ENCODE measurements around the gene CARD9.
A peak's percentile ranks its signal among the peaks of the same experiment; 100 is the strongest.

The CARD9 gene

DNA sequence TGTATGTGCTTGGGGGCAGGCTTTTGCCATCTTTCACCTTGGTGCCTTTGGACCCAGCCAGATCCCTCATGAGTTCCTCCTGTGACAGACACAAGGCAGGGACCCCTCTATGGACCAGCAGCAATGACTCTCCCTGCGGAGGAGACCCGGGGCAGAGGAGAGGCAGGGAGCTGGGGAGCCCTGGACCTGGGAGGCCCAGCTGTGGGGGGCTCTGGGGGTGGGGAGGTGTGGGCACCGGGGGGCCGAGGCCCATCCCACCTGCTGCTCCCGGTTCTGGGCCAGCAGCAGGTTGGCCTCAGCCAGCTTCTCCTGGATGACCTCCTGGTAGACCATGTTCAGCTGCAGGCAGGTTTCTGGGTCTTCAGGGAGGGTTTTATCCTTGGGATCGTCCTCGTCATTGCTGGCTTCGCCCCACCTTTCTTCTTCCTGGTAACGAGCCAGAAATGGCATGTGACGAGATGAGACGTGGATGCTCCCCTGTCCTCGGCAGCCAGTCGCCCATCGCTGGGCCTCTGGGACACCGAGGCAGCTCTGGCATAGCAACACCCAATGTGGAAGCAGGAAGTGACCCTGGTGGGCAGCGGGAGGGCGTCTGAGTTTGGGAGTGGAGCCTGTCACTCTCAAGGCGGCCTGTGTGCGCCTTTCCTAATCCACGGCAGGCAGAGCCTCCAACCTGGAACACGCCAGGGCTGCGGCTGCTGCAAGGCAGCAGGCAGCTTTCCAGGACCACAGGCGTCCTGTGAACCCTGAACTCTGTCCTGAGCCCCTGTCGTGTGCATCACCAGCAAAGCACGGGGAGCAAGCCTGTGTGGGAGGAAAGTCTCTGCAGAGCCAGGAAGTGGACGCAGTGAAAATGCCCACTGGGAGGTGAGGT lies 22.1 kb upstream of the CARD9 start:
- Mint-ChIP-seq H3K36me3 (ENCODE audit: low read depth) (peaks cover 43% of the 10 kb centered on the region), H3K27me3 (no peaks in the 10 kb centered on the region), H3K27ac (no peak overlapping the region), H3K4me1 (peaks cover 14% of the 10 kb centered on the region), H3K4me3 (no peak overlapping the region), H3K9me3 (no peaks in the 10 kb centered on the region)
- DNase-seq (no peak), ATAC-seq (no peak)

DNA sequence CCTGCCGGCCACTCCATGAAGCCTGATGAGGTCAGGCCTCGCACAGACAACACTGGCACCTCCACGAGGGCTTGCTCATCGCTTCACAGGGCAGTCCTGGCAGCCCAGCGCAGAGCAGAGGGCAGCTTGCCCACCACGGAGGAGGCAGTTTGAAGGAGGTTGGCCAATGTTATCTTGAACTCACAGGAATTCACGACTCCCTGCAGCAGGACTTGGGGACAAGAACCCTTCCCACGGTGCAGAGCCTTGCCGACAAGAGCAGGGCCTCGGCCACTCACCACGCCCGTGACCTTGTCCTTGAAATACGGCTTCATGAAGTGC lies 21.5 kb upstream of the CARD9 start:
- H3K9me3 Mint-ChIP-seq: no peaks in the 10 kb centered on the region
- H3K36me3 Mint-ChIP-seq (ENCODE audit: low read depth): peaks cover 45% of the 10 kb centered on the region
- no peak overlapping the region for H3K27ac Mint-ChIP-seq
- H3K4me1 Mint-ChIP-seq: peaks cover 13% of the 10 kb centered on the region
- H3K4me3 Mint-ChIP-seq: no peak overlapping the region
- DNase-seq: no peak
- ATAC-seq: no peak
- no peaks in the 10 kb centered on the region for H3K27me3 Mint-ChIP-seq

DNA sequence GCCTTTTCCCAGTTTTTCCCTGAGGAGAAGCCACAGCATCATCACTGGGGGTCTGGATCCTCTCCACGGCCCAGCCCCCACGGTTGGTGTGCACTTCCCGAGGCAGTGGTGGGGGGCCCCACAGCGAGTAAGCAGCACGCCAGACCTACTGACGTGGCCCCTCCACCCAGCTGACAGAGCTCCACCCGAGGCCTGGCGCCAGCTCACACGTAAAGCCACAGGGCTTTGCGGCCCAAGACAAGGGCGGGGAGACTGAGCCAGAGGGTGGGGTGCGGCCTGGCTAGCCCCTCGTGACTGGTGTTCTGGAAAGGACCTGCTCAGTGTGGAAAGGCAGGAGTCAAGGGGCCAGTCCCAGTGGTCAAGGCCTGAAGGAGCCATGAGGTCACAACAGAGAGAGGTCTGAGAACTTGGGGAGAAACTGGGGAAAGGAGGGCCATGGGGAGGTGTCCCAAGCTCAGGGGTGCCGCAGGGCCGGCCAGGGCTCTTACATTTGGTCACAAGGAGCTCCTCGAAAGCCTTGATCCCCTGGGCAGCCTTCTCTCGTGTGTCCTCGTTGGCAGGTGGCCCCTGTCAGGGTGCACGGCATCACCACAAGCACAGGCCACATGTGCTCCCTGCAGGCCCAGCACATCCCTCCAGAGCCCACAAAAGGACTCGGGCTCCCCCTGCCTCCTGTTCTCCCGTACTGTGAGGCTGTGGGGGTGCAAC lies 21.0 kb upstream of the CARD9 start:
- DNase-seq (no peak), ATAC-seq (no peak)
- H3K4me1 Mint-ChIP-seq: peaks cover 13% of the 10 kb centered on the region
- H3K27ac Mint-ChIP-seq: no peak overlapping the region
- no peaks in the 10 kb centered on the region for H3K9me3 Mint-ChIP-seq
- H3K27me3 Mint-ChIP-seq: no peaks in the 10 kb centered on the region
- no peak overlapping the region for H3K4me3 Mint-ChIP-seq
- H3K36me3 Mint-ChIP-seq (ENCODE audit: low read depth): peaks cover 49% of the 10 kb centered on the region

DNA sequence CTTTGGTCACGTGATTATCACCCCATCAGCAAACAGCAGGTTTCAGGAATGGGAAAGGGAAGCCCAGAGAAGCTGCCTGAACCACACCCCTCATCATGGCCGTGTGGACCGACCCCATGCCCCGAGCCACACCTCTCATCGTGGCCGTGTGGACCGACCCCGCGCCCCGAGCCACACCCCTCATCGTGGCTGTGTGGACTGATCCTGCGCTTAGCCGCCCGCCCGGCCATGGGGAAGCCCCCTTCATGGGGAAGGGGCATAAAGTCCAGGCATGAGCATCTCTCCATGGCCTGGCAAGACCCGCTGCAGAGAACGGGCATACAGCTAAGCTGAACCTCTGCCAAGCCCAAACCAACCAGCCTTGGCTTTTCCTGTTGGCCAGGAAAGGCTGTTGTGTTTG lies 20.1 kb upstream of the CARD9 start:
- ATAC-seq: no peak
- DNase-seq: no peak
- Mint-ChIP-seq H3K9me3 (no peaks in the 10 kb centered on the region), H3K36me3 (ENCODE audit: low read depth) (peaks cover 47% of the 10 kb centered on the region), H3K27ac (no peak overlapping the region), H3K27me3 (no peaks in the 10 kb centered on the region), H3K4me1 (peaks cover 4% of the 10 kb centered on the region), H3K4me3 (no peak overlapping the region)

DNA sequence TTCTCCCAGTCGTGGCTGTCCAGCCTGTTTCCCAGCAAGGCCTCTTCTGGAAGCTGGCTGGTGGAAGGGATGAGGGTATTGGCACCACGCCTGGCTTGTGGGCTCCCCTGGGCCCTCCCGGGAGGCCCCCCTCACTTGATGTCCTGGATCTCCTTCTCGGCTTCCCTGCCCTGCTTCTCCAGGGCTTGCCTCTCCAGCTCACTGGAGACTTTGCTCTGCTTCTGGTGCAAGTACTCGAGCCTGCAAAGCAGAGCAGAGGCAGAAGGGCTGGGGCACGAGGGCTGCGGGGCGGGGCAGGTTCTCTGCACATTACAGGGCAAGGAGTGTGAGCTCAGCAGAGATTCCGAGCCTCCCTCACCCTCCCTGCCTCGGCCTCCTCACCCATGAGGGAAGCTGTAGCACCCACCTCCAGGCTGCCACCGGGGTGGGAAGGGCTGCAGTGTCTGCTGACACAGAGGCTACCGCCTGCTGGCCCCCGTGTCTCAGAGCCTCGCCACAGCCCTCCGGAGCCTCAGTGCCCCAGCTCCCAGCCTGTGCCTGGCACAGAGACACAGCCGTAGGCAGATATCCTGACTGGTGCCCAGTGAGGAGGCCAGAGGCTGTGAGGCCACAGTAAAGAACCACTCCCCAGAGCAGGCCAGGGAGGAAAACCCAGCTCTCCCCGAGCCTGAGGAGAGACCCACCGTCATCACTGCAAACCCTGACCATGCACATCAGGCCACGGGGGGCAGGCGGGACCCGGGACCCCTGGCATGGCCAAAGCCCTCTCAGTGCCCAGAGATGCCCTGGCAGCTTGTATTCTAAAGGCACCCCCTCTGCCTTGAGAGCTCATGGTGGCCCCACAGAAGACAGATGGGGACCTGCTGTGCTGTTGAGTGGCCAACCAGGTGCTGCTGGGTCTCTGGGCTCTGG lies 19.3 kb upstream of the CARD9 start:
- Mint-ChIP-seq H3K36me3 (ENCODE audit: low read depth) (peaks cover 49% of the 10 kb centered on the region), H3K9me3 (no peaks in the 10 kb centered on the region), H3K27me3 (no peaks in the 10 kb centered on the region), H3K4me1 (no peaks in the 10 kb centered on the region), H3K27ac (no peak overlapping the region), H3K4me3 (no peak overlapping the region)
- DNase-seq: no peak
- ATAC-seq: no peak

DNA sequence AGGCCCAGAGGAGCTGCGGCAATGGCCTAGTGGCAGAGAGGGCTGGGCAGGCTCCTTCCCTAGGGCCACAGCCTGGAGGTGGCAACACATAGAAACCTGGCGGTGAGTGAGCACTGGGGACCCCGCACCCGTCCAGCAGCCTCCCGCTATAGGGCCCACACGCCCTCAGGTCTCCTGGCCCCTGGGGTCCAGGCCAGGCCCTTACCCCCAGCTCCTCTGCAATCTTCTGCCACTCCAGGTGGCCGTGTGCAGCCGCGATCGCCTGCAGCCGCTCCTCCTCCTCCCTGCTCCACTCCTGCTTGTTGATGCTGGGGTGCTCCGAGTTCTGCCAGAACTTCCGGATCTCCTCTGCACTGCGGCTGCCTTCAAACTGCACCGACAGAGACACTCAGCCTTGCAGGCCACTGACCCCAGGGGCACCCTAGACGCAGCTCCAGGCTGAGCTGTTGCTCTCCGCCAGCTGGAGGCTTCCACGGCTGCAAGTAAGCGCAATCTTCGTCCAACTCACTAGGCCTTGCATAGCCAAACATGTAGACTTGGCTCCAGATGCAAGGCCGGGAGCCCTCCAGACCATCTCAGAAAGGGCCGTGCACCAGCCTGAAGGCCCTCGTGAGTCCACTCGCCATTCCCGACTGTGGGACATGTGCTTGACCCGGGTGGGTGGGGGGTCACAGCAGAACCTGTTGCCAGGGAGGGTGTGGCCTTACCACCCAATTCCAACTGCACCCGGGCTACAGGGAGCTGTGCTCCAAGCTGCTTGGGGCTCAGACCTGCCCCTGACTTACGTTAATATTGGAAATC lies 18.5 kb upstream of the CARD9 start:
- Mint-ChIP-seq H3K36me3 (ENCODE audit: low read depth) (peaks cover 54% of the 10 kb centered on the region), H3K9me3 (no peaks in the 10 kb centered on the region), H3K4me1 (peaks cover 4% of the 10 kb centered on the region), H3K27ac (no peak overlapping the region), H3K27me3 (no peaks in the 10 kb centered on the region), H3K4me3 (no peak overlapping the region)
- DNase-seq (no peak), ATAC-seq (no peak)

DNA sequence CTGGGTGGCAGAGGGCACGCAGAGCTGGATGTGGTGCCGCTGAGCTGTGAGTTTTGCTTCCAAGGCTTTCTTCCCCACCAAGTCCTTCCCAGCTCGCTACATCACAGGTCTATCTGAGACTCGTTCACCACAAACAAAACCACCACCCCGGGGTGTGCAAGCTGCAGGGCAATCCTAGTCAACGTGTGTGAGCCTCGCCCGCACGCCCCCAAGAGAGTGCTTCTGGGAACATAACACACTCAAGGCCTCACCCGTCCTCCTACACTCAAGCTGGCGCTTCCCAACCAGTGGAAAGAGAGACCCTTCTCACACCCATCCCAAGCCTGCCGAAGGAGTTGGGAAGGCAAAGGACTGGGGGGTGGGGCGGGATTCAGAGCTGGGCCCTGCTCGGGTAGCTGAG lies 15.9 kb upstream of the CARD9 start:
- no peak overlapping the region for H3K27ac Mint-ChIP-seq
- ATAC-seq: no peak
- H3K27me3 Mint-ChIP-seq: no peaks in the 10 kb centered on the region
- DNase-seq: no peak
- peaks cover 59% of the 10 kb centered on the region for H3K36me3 Mint-ChIP-seq (ENCODE audit: low read depth)
- H3K9me3 Mint-ChIP-seq: no peaks in the 10 kb centered on the region
- H3K4me3 Mint-ChIP-seq: no peak overlapping the region
- peaks cover 23% of the 10 kb centered on the region for H3K4me1 Mint-ChIP-seq

DNA sequence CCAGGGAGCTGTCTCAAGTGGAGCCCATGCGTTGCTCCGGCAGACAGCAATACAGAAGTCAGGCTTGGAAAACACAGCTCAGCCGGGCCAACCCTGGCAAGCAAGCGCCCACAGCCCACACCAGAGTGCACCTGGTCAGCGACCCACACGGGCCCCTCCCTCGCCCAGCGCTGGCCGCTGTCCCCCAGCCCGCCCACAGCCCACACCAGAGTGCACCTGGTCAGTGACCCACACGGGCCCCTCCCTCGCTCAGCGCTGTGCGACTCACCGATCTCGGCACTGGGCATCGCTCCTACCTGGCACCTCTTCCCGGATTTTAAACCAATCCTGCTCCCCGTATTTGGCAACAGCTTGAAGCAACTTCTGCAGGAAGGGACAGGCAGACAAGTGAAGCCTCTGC lies 13.7 kb upstream of the CARD9 start:
- ATAC-seq (no peak), DNase-seq (no peak)
- peaks cover 23% of the 10 kb centered on the region for H3K4me1 Mint-ChIP-seq
- H3K27me3 Mint-ChIP-seq: no peaks in the 10 kb centered on the region
- H3K27ac Mint-ChIP-seq: no peak overlapping the region
- H3K4me3 Mint-ChIP-seq: no peak overlapping the region
- no peaks in the 10 kb centered on the region for H3K9me3 Mint-ChIP-seq
- peaks cover 61% of the 10 kb centered on the region for H3K36me3 Mint-ChIP-seq (ENCODE audit: low read depth)

DNA sequence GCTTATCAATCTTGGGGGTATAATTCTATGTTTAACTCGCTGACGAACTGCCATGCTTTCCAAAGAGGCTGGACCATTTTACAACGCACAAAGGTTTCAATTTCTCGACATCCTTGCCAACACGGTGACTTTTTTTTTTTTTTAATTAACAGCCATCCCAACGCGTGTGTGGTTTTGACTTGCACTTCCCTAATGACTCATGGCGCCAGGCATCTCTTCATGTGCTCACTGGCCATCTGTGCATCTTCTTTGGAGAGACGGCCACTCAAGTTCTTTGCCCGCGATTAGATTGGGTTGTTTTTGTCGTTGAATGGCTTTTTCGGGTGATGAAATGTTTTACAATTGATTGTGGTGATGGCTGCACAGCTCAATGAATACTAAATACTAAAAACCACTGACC lies 12.5 kb upstream of the CARD9 start:
- Mint-ChIP-seq H3K4me1 (peaks cover 23% of the 10 kb centered on the region), H3K27ac (peak overlapping the region; percentile 29), H3K4me3 (no peak overlapping the region), H3K36me3 (ENCODE audit: low read depth) (peaks cover 57% of the 10 kb centered on the region), H3K27me3 (no peaks in the 10 kb centered on the region), H3K9me3 (no peaks in the 10 kb centered on the region)
- ATAC-seq: no peak
- DNase-seq: no peak

DNA sequence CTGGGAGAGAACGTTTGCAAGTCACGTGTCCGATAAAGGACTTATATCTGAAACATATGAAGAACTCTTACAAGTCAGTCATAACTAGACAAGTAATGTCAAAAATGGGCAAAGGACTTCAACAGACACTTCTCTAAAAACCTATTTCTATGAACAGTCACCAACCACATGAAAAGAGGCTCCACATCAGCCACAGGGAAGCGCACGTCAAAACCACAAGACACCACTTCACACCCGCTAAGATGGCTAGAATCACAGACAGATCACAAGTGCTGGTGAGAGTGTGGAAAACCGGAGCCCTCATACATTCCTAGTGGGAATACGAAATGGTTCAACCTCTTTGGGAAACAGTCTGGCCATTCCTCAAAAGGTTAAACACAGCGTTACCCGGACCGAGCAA lies 11.5 kb upstream of the CARD9 start:
- Mint-ChIP-seq H3K4me1 (peaks cover 23% of the 10 kb centered on the region), H3K27ac (peak overlapping the region; percentile 62), H3K27me3 (no peaks in the 10 kb centered on the region), H3K9me3 (no peaks in the 10 kb centered on the region), H3K36me3 (ENCODE audit: low read depth) (peaks cover 56% of the 10 kb centered on the region), H3K4me3 (peak overlapping the region; percentile 51)
- ATAC-seq (peak; percentile 66), DNase-seq (no peak)

DNA sequence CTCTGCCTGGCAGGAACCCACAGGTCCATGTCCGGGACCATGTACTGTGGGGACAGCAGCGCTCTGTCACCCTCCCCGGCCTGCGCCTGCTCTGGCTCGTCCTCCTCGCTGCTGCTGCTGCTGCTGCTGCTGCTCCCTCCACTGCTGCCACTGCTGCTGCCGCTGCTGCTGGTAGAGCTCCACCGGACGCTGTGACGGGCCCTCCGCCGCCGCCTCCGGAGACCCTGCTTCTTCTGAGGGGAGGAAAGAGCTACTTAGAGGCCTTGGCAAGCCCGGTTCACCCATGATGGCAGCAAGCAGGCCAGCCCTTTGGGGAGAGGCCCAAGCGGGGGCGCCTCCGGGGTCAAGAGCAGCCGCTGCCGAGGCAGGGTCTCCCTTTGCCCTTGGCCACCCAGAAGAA lies 10.0 kb upstream of the CARD9 start:
- ATAC-seq: no peak
- H3K27ac Mint-ChIP-seq: no peak overlapping the region

DNA sequence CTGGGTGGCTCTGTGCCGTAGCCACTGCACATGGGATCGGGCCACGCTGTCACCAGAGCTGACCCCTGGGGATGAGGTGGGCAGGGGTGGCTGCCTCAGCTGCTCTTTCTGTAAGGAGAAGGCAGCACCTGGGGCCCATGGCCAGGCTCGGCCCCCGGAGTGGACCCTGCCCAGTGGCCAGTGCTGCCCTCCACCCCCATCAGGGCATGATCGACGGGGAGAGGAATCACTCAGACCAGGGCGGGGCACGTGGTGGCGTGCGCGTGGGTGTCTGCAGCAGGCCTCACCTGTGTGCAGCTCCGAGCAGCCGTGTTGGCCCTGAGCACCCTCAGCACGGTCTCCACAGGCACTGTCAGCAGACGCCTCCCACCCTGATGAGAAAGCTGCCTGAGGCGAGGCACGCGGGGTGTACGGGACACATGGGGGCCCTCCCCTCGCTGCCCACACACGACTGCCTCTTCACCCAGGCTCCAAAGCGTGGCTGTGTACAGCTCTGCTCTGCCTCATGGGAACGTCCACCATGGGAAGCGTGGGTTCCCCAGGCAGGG lies 8.6 kb upstream of the CARD9 start:
- Mint-ChIP-seq H3K9me3 (no peaks in the 10 kb centered on the region), H3K27ac (no peak overlapping the region), H3K27me3 (no peaks in the 10 kb centered on the region), H3K4me1 (peaks cover 19% of the 10 kb centered on the region), H3K36me3 (ENCODE audit: low read depth) (peaks cover 33% of the 10 kb centered on the region), H3K4me3 (no peak overlapping the region)
- ATAC-seq (no peak), DNase-seq (no peak)

More for the DNA sequence above, 10.0 kb upstream of the CARD9 start:
- no peak for DNase-seq
- H3K9me3 Mint-ChIP-seq: no peaks in the 10 kb centered on the region
- H3K36me3 Mint-ChIP-seq (ENCODE audit: low read depth): peaks cover 45% of the 10 kb centered on the region
- peaks cover 23% of the 10 kb centered on the region for H3K4me1 Mint-ChIP-seq
- H3K27me3 Mint-ChIP-seq: no peaks in the 10 kb centered on the region
- no peak overlapping the region for H3K4me3 Mint-ChIP-seq

DNA sequence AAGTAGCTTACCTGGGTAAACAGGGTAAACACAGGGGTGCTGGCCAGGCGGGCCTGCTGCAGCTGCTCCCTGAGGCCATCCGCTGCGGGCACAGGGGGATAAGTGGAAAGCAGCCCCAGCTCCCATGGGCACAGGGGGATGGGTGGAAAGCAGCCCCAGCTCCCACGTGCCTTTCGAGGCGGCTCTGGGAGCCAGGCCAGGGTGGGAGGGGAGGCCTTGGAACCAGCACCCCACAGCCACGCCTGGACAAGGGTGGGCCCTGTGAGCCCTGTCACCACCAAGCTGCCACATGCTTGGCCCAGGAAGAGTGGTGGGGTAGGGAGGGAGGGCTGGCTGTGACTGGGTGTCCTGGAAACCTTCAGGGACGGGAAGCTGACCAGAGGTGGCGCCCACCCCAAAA lies 7.8 kb upstream of the CARD9 start:
- H3K27ac Mint-ChIP-seq: no peak overlapping the region
- ATAC-seq: no peak
- peaks cover 18% of the 10 kb centered on the region for H3K4me1 Mint-ChIP-seq
- no peaks in the 10 kb centered on the region for H3K9me3 Mint-ChIP-seq
- DNase-seq: no peak
- no peaks in the 10 kb centered on the region for H3K27me3 Mint-ChIP-seq
- H3K4me3 Mint-ChIP-seq: no peak overlapping the region
- H3K36me3 Mint-ChIP-seq (ENCODE audit: low read depth): peaks cover 29% of the 10 kb centered on the region

DNA sequence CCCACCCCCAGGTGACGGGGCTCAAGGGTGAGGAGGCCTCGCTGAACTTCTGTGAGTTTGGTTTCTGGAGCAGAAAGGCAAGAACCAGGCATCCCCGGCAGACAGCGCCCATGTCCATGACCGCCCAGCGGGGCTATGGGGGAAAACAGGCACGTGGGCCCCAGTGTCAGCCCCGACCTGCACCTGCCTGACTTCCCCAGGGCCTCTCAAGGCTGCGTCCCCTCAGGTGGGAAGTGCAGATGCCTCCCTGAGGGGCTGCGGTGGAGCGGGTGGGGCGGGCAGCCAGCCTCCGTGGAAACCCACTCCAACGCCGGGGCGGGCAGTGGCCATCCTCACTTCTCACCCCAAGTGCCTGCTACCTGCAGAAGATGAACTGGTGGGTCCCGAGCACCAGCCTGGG lies 6.9 kb upstream of the CARD9 start:
- H3K4me3 Mint-ChIP-seq: no peak overlapping the region
- H3K27ac Mint-ChIP-seq: no peak overlapping the region
- no peaks in the 10 kb centered on the region for H3K27me3 Mint-ChIP-seq
- DNase-seq (no peak), ATAC-seq (no peak)
- H3K9me3 Mint-ChIP-seq: no peaks in the 10 kb centered on the region
- H3K4me1 Mint-ChIP-seq: peaks cover 9% of the 10 kb centered on the region
- peaks cover 20% of the 10 kb centered on the region for H3K36me3 Mint-ChIP-seq (ENCODE audit: low read depth)
